Astrocyte (in vitro differentiated cells and primary cell): Measurements from ENCODE around the gene TENM4. TPM values are rescaled to one million over a fixed set of nuclear protein-coding genes. Genes with fewer than 3 reads are reported as not detected.

Source experiments
- DNase-seq: peaks from one replicate; pipeline ENCODE4 v3.0.0-alpha.2; 2010; ENCODE audit warnings: low read depth
- FAIRE-seq: peaks from 2 replicates; lab custom pipeline; 2011; peaks lifted over from hg19 to GRCh38; lab: Jason Lieb, UNC
- H2AFZ ChIP-seq: 2 replicates; pipeline ENCODE4 v1.6.0; 2012; ENCODE audit warnings: low read depth, low read length, inconsistent platforms
- H3K27ac ChIP-seq: 2 replicates; pipeline ENCODE4 v1.5.1; 2011; ENCODE audit warnings: low read depth, low read length, inconsistent platforms
- H3K27me3 ChIP-seq: 2 replicates; pipeline ENCODE4 v1.6.0; 2011; ENCODE audit warnings: low read length, inconsistent platforms; ENCODE audit not compliant: insufficient read depth
- H3K36me3 ChIP-seq: 2 replicates; pipeline ENCODE4 v1.5.1; 2011; ENCODE audit warnings: low read length, inconsistent platforms; ENCODE audit not compliant: insufficient read depth
- H3K4me1 ChIP-seq: 2 replicates; pipeline ENCODE4 v1.5.1; 2011; ENCODE audit warnings: low read length, inconsistent platforms; ENCODE audit not compliant: insufficient read depth
- H3K4me2 ChIP-seq: 2 replicates; pipeline ENCODE4 v1.6.0; 2012; ENCODE audit warnings: low read length, inconsistent platforms
- H3K4me3 ChIP-seq: 2 replicates; pipeline ENCODE4 v1.5.1; 2011; ENCODE audit warnings: low read depth, mild to moderate bottlenecking, low read length, inconsistent platforms; ENCODE audit not compliant: insufficient read depth
- H3K79me2 ChIP-seq: 2 replicates; pipeline ENCODE4 v1.6.0; 2012; ENCODE audit warnings: mild to moderate bottlenecking, low read length, inconsistent platforms; ENCODE audit not compliant: insufficient read depth
- H3K9ac ChIP-seq: 2 replicates; pipeline ENCODE4 v1.6.0; 2012; ENCODE audit warnings: mild to moderate bottlenecking, low read length, inconsistent platforms
- H3K9me3 ChIP-seq: 2 replicates; pipeline ENCODE4 v1.5.1; 2012; ENCODE audit warnings: low read depth, mild to moderate bottlenecking, low read length, inconsistent platforms; ENCODE audit not compliant: insufficient read depth
- H4K20me1 ChIP-seq: 2 replicates; pipeline ENCODE4 v1.6.0; 2012; ENCODE audit warnings: low read length, inconsistent platforms; ENCODE audit not compliant: insufficient read depth
- H3K27ac Mint-ChIP-seq: one replicate; pipeline ENCODE4 v1.8.0; 2021; ENCODE audit warnings: mild to moderate bottlenecking, mixed read lengths; ENCODE audit not compliant: unreplicated experiment
- H3K27me3 Mint-ChIP-seq: one replicate; pipeline ENCODE4 v1.8.0; 2021; ENCODE audit warnings: low read depth, mixed read lengths; ENCODE audit not compliant: unreplicated experiment
- H3K36me3 Mint-ChIP-seq: one replicate; pipeline ENCODE4 v1.8.0; 2021; ENCODE audit warnings: low read depth, mixed read lengths; ENCODE audit not compliant: unreplicated experiment
- H3K4me1 Mint-ChIP-seq: one replicate; pipeline ENCODE4 v1.8.0; 2021; ENCODE audit warnings: low read depth, mixed read lengths; ENCODE audit not compliant: unreplicated experiment
- H3K4me3 Mint-ChIP-seq: one replicate; pipeline ENCODE4 v1.8.0; 2021; ENCODE audit warnings: mild to moderate bottlenecking, moderate library complexity, mixed read lengths; ENCODE audit not compliant: unreplicated experiment
- H3K9me3 Mint-ChIP-seq: one replicate; pipeline ENCODE4 v1.8.0; 2021; ENCODE audit warnings: mild to moderate bottlenecking, mixed read lengths; ENCODE audit not compliant: unreplicated experiment
- EZH2 ChIP-seq: IDR thresholded peaks from 2 replicates; pipeline ENCODE4 v1.6.1; 2012; ENCODE audit warnings: mild to moderate bottlenecking, low read length, inconsistent platforms; ENCODE audit not compliant: insufficient read depth
- total RNA-seq: library from RNA; stranded (reverse); gene quantifications from 2 replicates; pipeline ENCODE4 v1.2.1, GENCODE V29; 2021
- TF ChIP-seq, protein P1 (sequence below): IDR thresholded peaks from 2 replicates; pipeline ENCODE4 v1.5.1; 2011; ENCODE audit warnings: low read depth, mild to moderate bottlenecking, inconsistent platforms, low read length, moderate library complexity; ENCODE audit not compliant: insufficient read depth

Gene TENM4
- total RNA-seq, 1 donor from 2014 or later: 7.5 TPM

DNA sequence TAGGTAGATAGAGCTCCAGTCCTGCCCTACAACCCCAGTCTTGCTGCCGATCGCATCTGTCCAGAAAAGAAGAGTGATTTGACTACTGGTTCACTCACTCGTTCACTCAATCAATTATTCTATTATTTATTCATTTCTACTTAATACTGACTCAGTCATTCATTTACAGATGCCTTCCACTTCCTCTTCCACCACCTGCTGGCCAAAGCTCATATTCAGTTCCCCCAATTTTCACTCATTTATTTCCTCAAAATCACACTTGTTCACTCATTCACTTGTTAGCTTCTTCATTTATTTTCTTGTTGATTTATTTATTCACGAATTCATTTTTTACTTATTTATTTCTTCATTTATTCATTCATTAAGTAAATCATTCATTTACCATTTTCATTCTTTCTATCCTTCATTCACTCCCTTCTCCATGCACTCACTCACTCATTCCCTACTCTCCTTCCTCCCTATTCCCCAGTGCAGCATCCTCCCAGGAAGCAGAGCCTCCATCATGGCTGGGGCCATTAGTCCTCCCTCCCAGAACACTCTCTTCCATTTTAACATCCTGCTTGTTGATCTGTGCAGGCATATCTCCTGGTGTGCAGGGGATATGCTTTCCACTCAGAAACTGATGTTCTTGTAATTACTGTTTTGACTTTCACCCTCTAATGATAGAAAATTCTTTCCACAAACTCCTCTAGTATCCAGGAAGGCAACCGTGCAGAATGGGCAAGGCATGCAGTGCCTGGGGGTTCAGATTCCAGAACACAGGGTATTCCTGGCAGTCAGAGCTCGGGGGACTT, 281.0 kb downstream of the TENM4 start:
- TF ChIP-seq EZH2: no peak
- TF ChIP-seq, protein P1, sequence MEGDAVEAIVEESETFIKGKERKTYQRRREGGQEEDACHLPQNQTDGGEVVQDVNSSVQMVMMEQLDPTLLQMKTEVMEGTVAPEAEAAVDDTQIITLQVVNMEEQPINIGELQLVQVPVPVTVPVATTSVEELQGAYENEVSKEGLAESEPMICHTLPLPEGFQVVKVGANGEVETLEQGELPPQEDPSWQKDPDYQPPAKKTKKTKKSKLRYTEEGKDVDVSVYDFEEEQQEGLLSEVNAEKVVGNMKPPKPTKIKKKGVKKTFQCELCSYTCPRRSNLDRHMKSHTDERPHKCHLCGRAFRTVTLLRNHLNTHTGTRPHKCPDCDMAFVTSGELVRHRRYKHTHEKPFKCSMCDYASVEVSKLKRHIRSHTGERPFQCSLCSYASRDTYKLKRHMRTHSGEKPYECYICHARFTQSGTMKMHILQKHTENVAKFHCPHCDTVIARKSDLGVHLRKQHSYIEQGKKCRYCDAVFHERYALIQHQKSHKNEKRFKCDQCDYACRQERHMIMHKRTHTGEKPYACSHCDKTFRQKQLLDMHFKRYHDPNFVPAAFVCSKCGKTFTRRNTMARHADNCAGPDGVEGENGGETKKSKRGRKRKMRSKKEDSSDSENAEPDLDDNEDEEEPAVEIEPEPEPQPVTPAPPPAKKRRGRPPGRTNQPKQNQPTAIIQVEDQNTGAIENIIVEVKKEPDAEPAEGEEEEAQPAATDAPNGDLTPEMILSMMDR: peak; percentile 28
- no peaks in the 10 kb centered on the region for H3K9me3 Mint-ChIP-seq
- Histone ChIP-seq H3K79me2 (no peaks in the 10 kb centered on the region), H2AFZ (no peak overlapping the region), H3K9me3 (no peaks in the 10 kb centered on the region), H3K9ac (no peak overlapping the region), H4K20me1 (no peaks in the 10 kb centered on the region), H3K27ac (no peak overlapping the region), H3K36me3 (no peaks in the 10 kb centered on the region), H3K27me3 (no peaks in the 10 kb centered on the region), H3K4me2 (no peak overlapping the region), H3K4me3 (no peak overlapping the region), H3K4me1 (no peaks in the 10 kb centered on the region)
- FAIRE-seq (no peak), DNase-seq (no peak)
- no peak overlapping the region for H3K27ac Mint-ChIP-seq
- H3K4me3 Mint-ChIP-seq: no peak overlapping the region
- H3K4me1 Mint-ChIP-seq: no peaks in the 10 kb centered on the region
- H3K36me3 Mint-ChIP-seq: peaks cover 1% of the 10 kb centered on the region
- peaks cover 11% of the 10 kb centered on the region for H3K27me3 Mint-ChIP-seq

DNA sequence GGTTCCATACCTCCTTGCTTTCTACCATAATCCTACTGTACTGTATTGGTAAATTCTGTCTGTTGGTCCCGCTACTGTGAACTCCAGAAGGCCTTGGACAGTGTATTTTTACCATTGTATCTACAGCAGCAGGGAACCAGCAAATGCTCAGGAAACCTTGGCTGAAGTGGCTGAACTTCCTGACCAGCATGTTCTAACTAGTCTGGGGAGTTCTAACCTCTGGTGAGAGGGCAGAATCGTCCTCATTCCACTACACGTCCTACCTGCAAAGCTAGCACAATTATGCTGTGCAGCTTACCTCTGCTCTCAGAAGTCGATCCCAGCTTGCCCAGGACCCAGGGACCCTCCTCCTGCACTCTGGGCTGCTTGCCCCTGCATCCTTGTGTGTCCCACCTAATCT, 283.1 kb downstream of the TENM4 start:
- no peak for FAIRE-seq
- Histone ChIP-seq H2AFZ (no peak overlapping the region), H3K4me1 (no peaks in the 10 kb centered on the region), H3K27ac (no peak overlapping the region), H3K79me2 (no peaks in the 10 kb centered on the region), H3K4me2 (no peak overlapping the region), H3K4me3 (no peak overlapping the region), H3K36me3 (no peaks in the 10 kb centered on the region), H3K27me3 (no peaks in the 10 kb centered on the region), H3K9ac (no peak overlapping the region), H4K20me1 (no peaks in the 10 kb centered on the region), H3K9me3 (no peaks in the 10 kb centered on the region)
- Mint-ChIP-seq H3K27me3 (peaks cover 11% of the 10 kb centered on the region), H3K36me3 (peaks cover 4% of the 10 kb centered on the region), H3K4me1 (no peaks in the 10 kb centered on the region), H3K27ac (no peak overlapping the region), H3K9me3 (peaks cover 2% of the 10 kb centered on the region), H3K4me3 (no peak overlapping the region)
- TF ChIP-seq, protein P1: no peak
- no peak for TF ChIP-seq EZH2
- no peak for DNase-seq

DNA sequence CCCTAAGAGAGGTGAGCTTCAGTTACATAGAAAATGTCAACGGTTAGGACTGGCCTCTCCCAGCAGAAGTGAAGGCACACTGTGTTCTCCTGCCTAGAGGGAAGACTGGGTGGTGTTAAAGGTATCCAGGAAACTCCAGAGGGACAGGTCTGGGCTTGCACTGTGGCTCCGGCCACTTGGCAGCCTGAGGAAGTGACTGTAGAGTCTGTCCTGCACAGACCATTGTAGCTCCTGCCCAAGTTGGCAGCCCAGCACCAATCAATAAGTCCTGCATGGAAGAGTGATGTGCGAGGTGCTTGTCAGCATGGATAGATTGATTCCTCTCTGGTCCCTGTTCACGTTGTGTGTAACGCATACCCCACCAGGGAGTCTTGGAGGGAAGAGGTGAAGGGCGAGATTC, 284.8 kb downstream of the TENM4 start:
- Histone ChIP-seq H3K4me2 (no peak overlapping the region), H2AFZ (no peak overlapping the region), H3K36me3 (no peaks in the 10 kb centered on the region), H3K9me3 (no peaks in the 10 kb centered on the region), H3K79me2 (no peaks in the 10 kb centered on the region), H3K9ac (no peak overlapping the region), H3K27me3 (no peaks in the 10 kb centered on the region), H3K4me3 (no peak overlapping the region), H3K27ac (no peak overlapping the region), H3K4me1 (no peaks in the 10 kb centered on the region), H4K20me1 (no peaks in the 10 kb centered on the region)
- peaks cover 2% of the 10 kb centered on the region for H3K9me3 Mint-ChIP-seq
- H3K4me1 Mint-ChIP-seq: no peaks in the 10 kb centered on the region
- no peak for TF ChIP-seq EZH2
- TF ChIP-seq, protein P1: no peak
- DNase-seq: no peak
- no peak for FAIRE-seq
- H3K36me3 Mint-ChIP-seq: peaks cover 4% of the 10 kb centered on the region
- no peak overlapping the region for H3K4me3 Mint-ChIP-seq
- H3K27me3 Mint-ChIP-seq: peaks cover 11% of the 10 kb centered on the region
- H3K27ac Mint-ChIP-seq: no peak overlapping the region
